Ovary (tissue), 9 donors: Measurements from ENCODE around the gene SMR3A. TPM values are rescaled to one million over a fixed set of nuclear protein-coding genes. Genes with fewer than 3 reads are reported as not detected.

ENCODE experiments used
- DNase-seq, 5 donors: peaks; one replicate each; pipeline ENCODE4 v3.0.0-alpha.2; 2019 to 2020
- H3K27ac ChIP-seq, 2 donors: fragments of 200-600 bp; one replicate each; pipeline versions ENCODE4 v1.5.1 to v1.8.0; 2019 to 2022
- H3K27me3 ChIP-seq: fragments of 200-600 bp; one replicate; pipeline ENCODE4 v1.8.0; 2022
- H3K36me3 ChIP-seq: fragments of 200-600 bp; sonication (generic); one replicate; pipeline ENCODE4 v1.5.1; 2019
- H3K4me1 ChIP-seq: one replicate; pipeline ENCODE4 v1.8.1; 2013; ENCODE audit warnings: mild to moderate bottlenecking, moderate library complexity; ENCODE audit not compliant: insufficient read depth
- H3K4me3 ChIP-seq: fragments of 200-600 bp; sonication (generic); one replicate; pipeline ENCODE4 v1.5.1; 2017
- H3K9me3 ChIP-seq, 2 donors: fragments of 200-600 bp in 1 of 2; sonication (generic) in 1 of 2; one replicate each; pipeline versions ENCODE4 v1.5.1 to v1.8.1; 2013 to 2019; ENCODE audit warnings: mild to moderate bottlenecking in 1 of 2, moderate library complexity in 1 of 2
- CTCF ChIP-seq, 3 donors: fragments of 450-650 bp in 2 of 3; fragments of 200-600 bp in 1 of 3; IDR thresholded peaks; one replicate each; pipeline versions ENCODE4 v1.5.1 to v1.8.0; 2016 to 2022; ENCODE audit warnings: antibody characterized with exemption in 3 of 3, mild to moderate bottlenecking in 1 of 3
- EP300 ChIP-seq: sonication (generic); formaldehyde crosslinking; IDR thresholded peaks from one replicate; pipeline ENCODE4 v1.6.1; 2017; ENCODE audit warnings: antibody characterized with exemption
- POLR2A ChIP-seq: fragments of 450-650 bp; IDR thresholded peaks from one replicate; pipeline ENCODE4 v1.6.1; 2017; ENCODE audit warnings: antibody characterized with exemption, mild to moderate bottlenecking, moderate library complexity
- WGBS, 3 donors: extraction: QIAGEN DNeasy Blood & Tissue Kit in 1 of 3; methylation state at CpG; one replicate each; pipeline versions ENCODE4 v1.1.5 to v1.1.7; 2013 to 2017; 5-methylcytosine and 5-hydroxymethylcytosine counted together
- intact Hi-C, 4 donors: fragments of 100-400 bp; cut with DNase I; formaldehyde crosslinking; loops; one replicate each; pipeline versions ENCODE4 v1.11.0 to v1.15.1; 2022 to 2023
- polyA plus RNA-seq, 2 donors: library from polyadenylated mRNA; stranded (reverse); fragments of 200-250 nt in 1 of 2; fragments of 350-450 nt in 1 of 2; fragmentation: Illumina TruSeq in 1 of 2; extraction: RNeasy Lipid Tissue Mini Kit (QIAGEN cat#74804) in 1 of 2; gene quantifications; one replicate each; pipeline ENCODE4 v1.2.3, GENCODE V29; 2013 to 2014
- total RNA-seq, 7 donors: library from RNA; depleted of rRNA in 2 of 7; stranded (reverse); fragments of >200 nt in 2 of 7; fragmentation: NEBNext Ultra II Directional in 3 of 7; extraction: Animal tissue kit (Norgen Biotek cat#: 25700) in 3 of 7; gene quantifications; one replicate each; pipeline versions ENCODE4 v1.1.0 to v1.2.4, GENCODE V29; 2016 to 2023
- donor health status: DM: no; HTN: no; CAD: no; lungs with moderate emphysema.
- donor health status: DM: no; HTN: no; CAD: no.
- donor health status: Bipolar disorder and iron deficiency.
- donor health status: DM: yes; HTN: yes; CAD: no.
- donor health status: DM: no; HTN: no; CAD: no.
- donor health status: DM: yes; HTN: yes; CAD: no.

Gene SMR3A
- total and polyA plus RNA-seq, 9 donors, result not detected

- no peak for TF ChIP-seq POLR2A
- WGBS, 3 donors, result 84 to 87% (median 87%) methylated on average over 3 of the region's 3 CpGs
- intact Hi-C loops, result no loop called here
Measured at GRCh38 chr4:70380578-70380977, 20.0 kb downstream of the SMR3A start.

GRCh38 chr4:70382691-70383181 is 22.2 kb downstream of the SMR3A start, which contains the start of gene SMR3B:
Gene SMR3B, plus strand, starts transcription at chr4:70383131. Its CDS starts 1,380 bp downstream, at chr4:70384511.
- intact Hi-C loops, result no loop called here
- TF ChIP-seq POLR2A (no peak), EP300 (no peak), CTCF (IDR thresholded peaks at IDR 0.05) (no peak)
- no peaks in the 10 kb centered on the region for H3K27me3 ChIP-seq
- H3K9me3 ChIP-seq, result no peaks in the 10 kb centered on the region
- H3K4me3 ChIP-seq, result no peak within 1 kb of the TSS
- DNase-seq, result no peak
- H3K27ac ChIP-seq, result no peak within 1 kb of the TSS
- WGBS, 3 donors, result 72 to 77% (median 75%) methylated on average over 5 of the region's 5 CpGs
- no peaks in the 10 kb centered on the region for H3K4me1 ChIP-seq
- H3K36me3 ChIP-seq, result no peaks in the 10 kb centered on the region

More at GRCh38 chr4:70380578-70380977, 20.0 kb downstream of the SMR3A start:
- Histone ChIP-seq H3K9me3 (no peaks in the 10 kb centered on the region), H3K4me1 (no peaks in the 10 kb centered on the region), H3K27me3 (no peaks in the 10 kb centered on the region), H3K4me3 (no peak overlapping the region), H3K27ac (no peak overlapping the region), H3K36me3 (no peaks in the 10 kb centered on the region)
- no peak for DNase-seq

GRCh38 chr4:70392057-70392776 is 31.7 kb downstream of the SMR3A start:
- no peak overlapping the region for H3K4me3 ChIP-seq
- 31 to 43% (median 35%) methylated on average over 2 of the region's 2 CpGs for WGBS, 3 donors
- no peaks in the 10 kb centered on the region for H3K4me1 ChIP-seq

GRCh38 chr4:70397580-70397979 is 37.0 kb downstream of the SMR3A start, which contains the start of gene OPRPN:
Gene OPRPN, plus strand, starts transcription at chr4:70397940. Its CDS starts 1,346 bp downstream, at chr4:70399286.
- TF ChIP-seq EP300 (no peak), POLR2A (no peak), CTCF (IDR thresholded peaks at IDR 0.05) (no peak)
- no peak within 1 kb of the TSS for H3K4me3 ChIP-seq
- no peak within 1 kb of the TSS for H3K27ac ChIP-seq
- H3K36me3 ChIP-seq, result no peaks in the 10 kb centered on the region
- no peaks in the 10 kb centered on the region for H3K9me3 ChIP-seq
- no peaks in the 10 kb centered on the region for H3K27me3 ChIP-seq
- no peak for DNase-seq
- intact Hi-C loops, result no loop called here
- H3K4me1 ChIP-seq, result no peaks in the 10 kb centered on the region

More at GRCh38 chr4:70392057-70392776, 31.7 kb downstream of the SMR3A start:
- H3K27ac ChIP-seq, result no peak overlapping the region
- H3K9me3 ChIP-seq, result no peaks in the 10 kb centered on the region
- H3K36me3 ChIP-seq, result no peaks in the 10 kb centered on the region
- DNase-seq, result no peak
- TF ChIP-seq CTCF (IDR thresholded peaks at IDR 0.05) (no peak), POLR2A (no peak)
- H3K27me3 ChIP-seq, result no peaks in the 10 kb centered on the region
- intact Hi-C loops, result no loop called here

- no peak for DNase-seq
- no peaks in the 10 kb centered on the region for H3K36me3 ChIP-seq
- TF ChIP-seq CTCF (IDR thresholded peaks at IDR 0.05) (no peak), EP300 (no peak), POLR2A (no peak)
- intact Hi-C loops, result no loop called here
- H3K4me3 ChIP-seq, result no peak overlapping the region
- H3K27ac ChIP-seq, result no peak overlapping the region
- H3K4me1 ChIP-seq, result no peaks in the 10 kb centered on the region
- H3K9me3 ChIP-seq, result no peaks in the 10 kb centered on the region
- no peaks in the 10 kb centered on the region for H3K27me3 ChIP-seq
- 89 to 98% (median 93%) methylated on average over 1 of the region's 1 CpG for WGBS, 3 donors
Measured at GRCh38 chr4:70399319-70399718, 38.8 kb downstream of the SMR3A start.
